NB4 (cell line): ENCODE data around the gene TRIP6.

Source experiments
- MYC ChIP-seq: IDR thresholded peaks from 2 replicates; pipeline ENCODE4 v1.6.1; 2011; ENCODE audit warnings: low read depth, low read length
- POLR2A ChIP-seq: IDR thresholded peaks from 2 replicates; pipeline ENCODE4 v1.6.1; 2011; ENCODE audit warnings: mild to moderate bottlenecking; ENCODE audit not compliant: insufficient read length; ENCODE audit errors: extremely low read depth
- TF ChIP-seq, protein P1 (sequence below): IDR thresholded peaks from one replicate; pipeline ENCODE4 v1.5.1; 2012; ENCODE audit warnings: low read depth, low read length

GRCh38 chr7:100837099-100837836 is 29.9 kb upstream of the TRIP6 start:
- TF ChIP-seq, protein P1, sequence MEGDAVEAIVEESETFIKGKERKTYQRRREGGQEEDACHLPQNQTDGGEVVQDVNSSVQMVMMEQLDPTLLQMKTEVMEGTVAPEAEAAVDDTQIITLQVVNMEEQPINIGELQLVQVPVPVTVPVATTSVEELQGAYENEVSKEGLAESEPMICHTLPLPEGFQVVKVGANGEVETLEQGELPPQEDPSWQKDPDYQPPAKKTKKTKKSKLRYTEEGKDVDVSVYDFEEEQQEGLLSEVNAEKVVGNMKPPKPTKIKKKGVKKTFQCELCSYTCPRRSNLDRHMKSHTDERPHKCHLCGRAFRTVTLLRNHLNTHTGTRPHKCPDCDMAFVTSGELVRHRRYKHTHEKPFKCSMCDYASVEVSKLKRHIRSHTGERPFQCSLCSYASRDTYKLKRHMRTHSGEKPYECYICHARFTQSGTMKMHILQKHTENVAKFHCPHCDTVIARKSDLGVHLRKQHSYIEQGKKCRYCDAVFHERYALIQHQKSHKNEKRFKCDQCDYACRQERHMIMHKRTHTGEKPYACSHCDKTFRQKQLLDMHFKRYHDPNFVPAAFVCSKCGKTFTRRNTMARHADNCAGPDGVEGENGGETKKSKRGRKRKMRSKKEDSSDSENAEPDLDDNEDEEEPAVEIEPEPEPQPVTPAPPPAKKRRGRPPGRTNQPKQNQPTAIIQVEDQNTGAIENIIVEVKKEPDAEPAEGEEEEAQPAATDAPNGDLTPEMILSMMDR = no peak
- TF ChIP-seq POLR2A = no peak
- TF ChIP-seq MYC = no peak
